Measurements from ENCODE around the gene PHKA2. TPM values are rescaled to one million over a fixed set of nuclear protein-coding genes. Genes with fewer than 3 reads are reported as not detected.

Gene PHKA2
- total RNA-seq, 1 experiment from 2014 or later, result 34.4 TPM

DNA sequence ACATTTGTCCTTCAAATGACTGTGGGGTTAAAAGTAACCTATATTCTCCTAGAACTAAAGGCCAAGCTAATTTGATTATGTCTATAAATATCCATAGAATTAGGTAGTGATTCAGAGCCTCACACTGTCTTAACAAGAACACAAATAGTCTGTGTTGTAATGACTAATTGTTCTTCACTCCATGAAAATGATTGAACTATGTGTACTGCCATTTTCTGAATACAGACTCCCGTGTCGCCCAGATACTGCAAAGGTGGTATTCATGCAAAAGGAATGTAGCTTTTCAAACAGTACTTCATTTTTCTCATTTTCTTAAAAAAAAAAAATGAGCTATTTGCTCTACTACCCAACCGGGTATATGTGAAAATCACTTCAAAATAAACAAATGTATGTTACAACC, 11.3 kb upstream of the PHKA2 start:
- POLR2A ChIA-PET (ENCODE audit: unreplicated experiment), result interaction anchor here (0.6 to 1.0 kb wide), 3 partner anchors 10 to 264 kb away, joined by 3 to 16 read pairs (median 4); partner anchors contain the start of gene PHKA2
- peak in 1 of 2 experiments; percentile 93 for DNase-seq
- CTCF ChIA-PET, result no interaction called here
- Histone ChIP-seq H3K4me3 (peak overlapping the region; percentile 39), H4K20me1 (ENCODE audit: insufficient read depth) (no peaks in the 10 kb centered on the region), H3F3A (ENCODE audit: insufficient read depth, low read depth) (peaks cover 26% of the 10 kb centered on the region), H3K27me3 (ENCODE audit: insufficient read depth, low read depth) (no peaks in the 10 kb centered on the region), H3K4me2 (peak overlapping the region; percentile 78), H2AFZ (no peak overlapping the region), H3K9me3 (ENCODE audit: insufficient read depth, low read depth) (no peaks in the 10 kb centered on the region), H3K27ac (peak overlapping the region; percentile 98), H3K79me2 (ENCODE audit: low read depth) (no peaks in the 10 kb centered on the region), H3K4me1 (replicated peaks; ENCODE audit: insufficient read depth) (peaks cover 44% of the 10 kb centered on the region), H3K36me3 (ENCODE audit: low read depth) (no peaks in the 10 kb centered on the region), H3K9me2 (ENCODE audit: insufficient read depth) (no peaks in the 10 kb centered on the region)
- intact Hi-C loops (cut with micrococcal nuclease; ENCODE audit: unreplicated experiment), result no loop called here
- BruUV-seq (replicated peaks), result no TSS peak
- TF ChIP-seq, protein P1, sequence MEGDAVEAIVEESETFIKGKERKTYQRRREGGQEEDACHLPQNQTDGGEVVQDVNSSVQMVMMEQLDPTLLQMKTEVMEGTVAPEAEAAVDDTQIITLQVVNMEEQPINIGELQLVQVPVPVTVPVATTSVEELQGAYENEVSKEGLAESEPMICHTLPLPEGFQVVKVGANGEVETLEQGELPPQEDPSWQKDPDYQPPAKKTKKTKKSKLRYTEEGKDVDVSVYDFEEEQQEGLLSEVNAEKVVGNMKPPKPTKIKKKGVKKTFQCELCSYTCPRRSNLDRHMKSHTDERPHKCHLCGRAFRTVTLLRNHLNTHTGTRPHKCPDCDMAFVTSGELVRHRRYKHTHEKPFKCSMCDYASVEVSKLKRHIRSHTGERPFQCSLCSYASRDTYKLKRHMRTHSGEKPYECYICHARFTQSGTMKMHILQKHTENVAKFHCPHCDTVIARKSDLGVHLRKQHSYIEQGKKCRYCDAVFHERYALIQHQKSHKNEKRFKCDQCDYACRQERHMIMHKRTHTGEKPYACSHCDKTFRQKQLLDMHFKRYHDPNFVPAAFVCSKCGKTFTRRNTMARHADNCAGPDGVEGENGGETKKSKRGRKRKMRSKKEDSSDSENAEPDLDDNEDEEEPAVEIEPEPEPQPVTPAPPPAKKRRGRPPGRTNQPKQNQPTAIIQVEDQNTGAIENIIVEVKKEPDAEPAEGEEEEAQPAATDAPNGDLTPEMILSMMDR (conservative IDR thresholded peaks at IDR 0.05), result no peak
- no peak for TF ChIP-seq EZH2 (IDR thresholded peaks at IDR 0.05; ENCODE audit: low read depth)

DNA sequence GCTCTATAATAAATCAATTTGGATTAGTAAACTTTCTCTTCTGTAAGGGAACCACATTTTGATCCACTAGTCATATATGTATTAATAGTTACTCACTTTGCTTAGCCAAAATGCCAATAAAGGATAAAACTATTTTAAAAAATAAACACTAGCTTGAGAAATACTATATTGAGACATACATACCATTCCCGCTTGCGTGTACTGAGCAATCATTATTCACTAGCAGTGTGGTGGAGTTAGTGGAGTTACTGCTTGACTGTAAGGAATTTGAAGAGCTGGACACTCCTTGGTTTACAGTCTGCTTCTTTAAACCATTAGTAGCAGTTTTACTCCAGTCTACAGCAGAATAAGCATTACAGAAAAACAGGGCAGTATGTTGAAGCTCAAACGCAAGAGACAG, 10.8 kb upstream of the PHKA2 start:
- peak in 1 of 2 experiments; percentile 85 for DNase-seq
- ChIA-PET POLR2A (ENCODE audit: unreplicated experiment) (interaction anchor here (0.6 to 1.0 kb wide), 2 partner anchors 10 to 263 kb away, joined by 3 to 4 read pairs; no protein-coding TSS in a partner anchor), CTCF (no interaction called here)
- Histone ChIP-seq H3K79me2 (ENCODE audit: low read depth) (no peaks in the 10 kb centered on the region), H3K27me3 (ENCODE audit: insufficient read depth, low read depth) (no peaks in the 10 kb centered on the region), H3K9me2 (ENCODE audit: insufficient read depth) (no peaks in the 10 kb centered on the region), H3F3A (ENCODE audit: insufficient read depth, low read depth) (peaks cover 26% of the 10 kb centered on the region), H3K4me3 (peak overlapping the region; percentile 39), H4K20me1 (ENCODE audit: insufficient read depth) (no peaks in the 10 kb centered on the region), H3K27ac (peak overlapping the region; percentile 98), H2AFZ (no peak overlapping the region), H3K36me3 (ENCODE audit: low read depth) (no peaks in the 10 kb centered on the region), H3K4me2 (peak overlapping the region; percentile 78), H3K9me3 (ENCODE audit: insufficient read depth, low read depth) (no peaks in the 10 kb centered on the region), H3K4me1 (replicated peaks; ENCODE audit: insufficient read depth) (peaks cover 44% of the 10 kb centered on the region)
- intact Hi-C loops (cut with micrococcal nuclease; ENCODE audit: unreplicated experiment), result no loop called here
- no peak for TF ChIP-seq EZH2 (IDR thresholded peaks at IDR 0.05; ENCODE audit: low read depth)
- TF ChIP-seq, protein P1 (conservative IDR thresholded peaks at IDR 0.05), result no peak
- no TSS peak for BruUV-seq (replicated peaks)

DNA sequence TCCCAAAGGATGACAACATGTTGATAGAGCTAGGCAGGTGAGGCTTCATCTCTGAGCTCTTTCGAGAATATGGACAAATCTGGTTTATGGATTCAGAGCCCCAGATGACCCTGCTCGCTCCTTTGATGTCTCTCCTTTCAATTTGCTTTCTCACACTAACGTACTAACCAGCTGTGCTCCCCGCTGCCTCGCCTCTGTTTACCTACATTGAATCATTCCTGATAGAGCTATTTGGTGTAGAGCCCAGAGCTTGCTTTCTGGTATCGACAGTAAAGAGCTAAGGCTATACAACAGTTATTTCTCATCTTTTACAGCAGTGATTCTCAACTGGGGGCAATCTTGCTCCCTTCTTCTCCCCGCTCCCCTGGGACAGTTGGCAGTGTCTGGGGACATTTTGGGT, 8.9 kb upstream of the PHKA2 start:
- Histone ChIP-seq H3K36me3 (ENCODE audit: low read depth) (no peaks in the 10 kb centered on the region), H3K4me1 (replicated peaks; ENCODE audit: insufficient read depth) (peaks cover 44% of the 10 kb centered on the region), H3K4me3 (no peak overlapping the region), H3K4me2 (no peak overlapping the region), H4K20me1 (ENCODE audit: insufficient read depth) (no peaks in the 10 kb centered on the region), H2AFZ (no peak overlapping the region), H3K27me3 (ENCODE audit: insufficient read depth, low read depth) (no peaks in the 10 kb centered on the region), H3F3A (ENCODE audit: insufficient read depth, low read depth) (peaks cover 26% of the 10 kb centered on the region), H3K79me2 (ENCODE audit: low read depth) (no peaks in the 10 kb centered on the region), H3K9me2 (ENCODE audit: insufficient read depth) (no peaks in the 10 kb centered on the region), H3K27ac (no peak overlapping the region), H3K9me3 (ENCODE audit: insufficient read depth, low read depth) (no peaks in the 10 kb centered on the region)
- ChIA-PET CTCF (no interaction called here), POLR2A (ENCODE audit: unreplicated experiment) (no interaction called here)
- DNase-seq, result no peak
- intact Hi-C loops (cut with micrococcal nuclease; ENCODE audit: unreplicated experiment), result no loop called here
- BruUV-seq (replicated peaks), result no TSS peak
- TF ChIP-seq EZH2 (IDR thresholded peaks at IDR 0.05; ENCODE audit: low read depth), result no peak
- TF ChIP-seq, protein P1 (conservative IDR thresholded peaks at IDR 0.05), result no peak

Measured in PC-9 (cell line).